H1 (cell line): Measurements from ENCODE around the gene SRXN1. TPM values are rescaled to one million over a fixed set of nuclear protein-coding genes. Genes with fewer than 3 reads are reported as not detected.

Source experiments
- EP300 ChIP-seq, 2 experiments: IDR thresholded peaks; 1 replicate in 1 of 2; 2 replicates in 1 of 2; pipeline ENCODE4 v1.6.1; 2011 to 2012; ENCODE audit warnings: low read depth in 2 of 2, low read length in 2 of 2, mild to moderate bottlenecking in 2 of 2, borderline replicate concordance in 1 of 2, inconsistent platforms in 1 of 2, moderate library complexity in 1 of 2
- polyA plus RNA-seq, 7 experiments: library from polyadenylated mRNA; depleted of rRNA in 3 of 7; stranded (reverse) in 5 of 7; unstranded in 2 of 7; fragments of >200 nt in 5 of 7; fragments of 200-250 nt in 2 of 7; gene quantifications; 1 replicate in 5 of 7; 2 replicates in 1 of 7; 4 replicates in 1 of 7; pipeline versions ENCODE4 v1.2.1 to v1.2.3, GENCODE V29; 2011 to 2013; ENCODE audit warnings: missing spikeins in 2 of 7, mixed read lengths in 2 of 7
- total RNA-seq: library from RNA; stranded (reverse); fragmentation: NEBNext Ultra II Directional; extraction: Animal tissue kit (Norgen Biotek cat#: 25700); gene quantifications from 2 replicates; pipeline ENCODE4 v1.2.1, GENCODE V29; 2021
- TF ChIP-seq, protein P1 (sequence below): fragments of 300-600 bp; sonication (generic); IDR thresholded peaks from 2 replicates; pipeline ENCODE4 v1.7.1; 2012; ENCODE audit warnings: low read length, moderate library complexity, mild to moderate bottlenecking, inconsistent platforms; ENCODE audit not compliant: insufficient replicate concordance

Gene SRXN1
- total and polyA plus RNA-seq, 2 of the 8 experiments (the other 6 are each of a cell fraction or from before 2014, with no cell fraction given), result 12.2 to 15.8 TPM

DNA sequence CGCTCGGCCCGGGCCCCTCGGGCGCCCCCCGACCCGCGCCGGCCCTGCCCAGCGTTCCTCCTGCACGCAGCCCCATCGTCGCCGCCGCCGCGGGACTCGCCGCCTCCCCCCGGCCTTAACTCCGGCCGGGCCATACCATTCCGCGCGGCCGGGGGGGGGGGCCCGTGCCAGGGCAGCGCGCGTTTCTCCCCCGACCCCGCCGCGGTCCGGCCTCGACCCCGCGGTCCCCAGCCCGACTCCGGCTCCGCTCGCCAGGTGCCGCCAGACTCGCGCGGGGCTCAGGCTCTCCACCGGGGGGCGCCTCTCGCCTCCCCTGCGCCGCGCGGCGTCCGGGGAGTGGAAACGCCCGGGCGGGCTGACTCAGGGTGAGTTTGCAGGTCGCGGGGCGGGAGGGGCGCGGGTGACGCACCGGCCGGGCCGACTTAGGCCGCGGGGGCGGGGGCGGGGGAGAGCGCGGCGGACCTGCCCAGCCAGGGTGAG is at the start of gene SRXN1 (continued):
- TF ChIP-seq, protein P1, sequence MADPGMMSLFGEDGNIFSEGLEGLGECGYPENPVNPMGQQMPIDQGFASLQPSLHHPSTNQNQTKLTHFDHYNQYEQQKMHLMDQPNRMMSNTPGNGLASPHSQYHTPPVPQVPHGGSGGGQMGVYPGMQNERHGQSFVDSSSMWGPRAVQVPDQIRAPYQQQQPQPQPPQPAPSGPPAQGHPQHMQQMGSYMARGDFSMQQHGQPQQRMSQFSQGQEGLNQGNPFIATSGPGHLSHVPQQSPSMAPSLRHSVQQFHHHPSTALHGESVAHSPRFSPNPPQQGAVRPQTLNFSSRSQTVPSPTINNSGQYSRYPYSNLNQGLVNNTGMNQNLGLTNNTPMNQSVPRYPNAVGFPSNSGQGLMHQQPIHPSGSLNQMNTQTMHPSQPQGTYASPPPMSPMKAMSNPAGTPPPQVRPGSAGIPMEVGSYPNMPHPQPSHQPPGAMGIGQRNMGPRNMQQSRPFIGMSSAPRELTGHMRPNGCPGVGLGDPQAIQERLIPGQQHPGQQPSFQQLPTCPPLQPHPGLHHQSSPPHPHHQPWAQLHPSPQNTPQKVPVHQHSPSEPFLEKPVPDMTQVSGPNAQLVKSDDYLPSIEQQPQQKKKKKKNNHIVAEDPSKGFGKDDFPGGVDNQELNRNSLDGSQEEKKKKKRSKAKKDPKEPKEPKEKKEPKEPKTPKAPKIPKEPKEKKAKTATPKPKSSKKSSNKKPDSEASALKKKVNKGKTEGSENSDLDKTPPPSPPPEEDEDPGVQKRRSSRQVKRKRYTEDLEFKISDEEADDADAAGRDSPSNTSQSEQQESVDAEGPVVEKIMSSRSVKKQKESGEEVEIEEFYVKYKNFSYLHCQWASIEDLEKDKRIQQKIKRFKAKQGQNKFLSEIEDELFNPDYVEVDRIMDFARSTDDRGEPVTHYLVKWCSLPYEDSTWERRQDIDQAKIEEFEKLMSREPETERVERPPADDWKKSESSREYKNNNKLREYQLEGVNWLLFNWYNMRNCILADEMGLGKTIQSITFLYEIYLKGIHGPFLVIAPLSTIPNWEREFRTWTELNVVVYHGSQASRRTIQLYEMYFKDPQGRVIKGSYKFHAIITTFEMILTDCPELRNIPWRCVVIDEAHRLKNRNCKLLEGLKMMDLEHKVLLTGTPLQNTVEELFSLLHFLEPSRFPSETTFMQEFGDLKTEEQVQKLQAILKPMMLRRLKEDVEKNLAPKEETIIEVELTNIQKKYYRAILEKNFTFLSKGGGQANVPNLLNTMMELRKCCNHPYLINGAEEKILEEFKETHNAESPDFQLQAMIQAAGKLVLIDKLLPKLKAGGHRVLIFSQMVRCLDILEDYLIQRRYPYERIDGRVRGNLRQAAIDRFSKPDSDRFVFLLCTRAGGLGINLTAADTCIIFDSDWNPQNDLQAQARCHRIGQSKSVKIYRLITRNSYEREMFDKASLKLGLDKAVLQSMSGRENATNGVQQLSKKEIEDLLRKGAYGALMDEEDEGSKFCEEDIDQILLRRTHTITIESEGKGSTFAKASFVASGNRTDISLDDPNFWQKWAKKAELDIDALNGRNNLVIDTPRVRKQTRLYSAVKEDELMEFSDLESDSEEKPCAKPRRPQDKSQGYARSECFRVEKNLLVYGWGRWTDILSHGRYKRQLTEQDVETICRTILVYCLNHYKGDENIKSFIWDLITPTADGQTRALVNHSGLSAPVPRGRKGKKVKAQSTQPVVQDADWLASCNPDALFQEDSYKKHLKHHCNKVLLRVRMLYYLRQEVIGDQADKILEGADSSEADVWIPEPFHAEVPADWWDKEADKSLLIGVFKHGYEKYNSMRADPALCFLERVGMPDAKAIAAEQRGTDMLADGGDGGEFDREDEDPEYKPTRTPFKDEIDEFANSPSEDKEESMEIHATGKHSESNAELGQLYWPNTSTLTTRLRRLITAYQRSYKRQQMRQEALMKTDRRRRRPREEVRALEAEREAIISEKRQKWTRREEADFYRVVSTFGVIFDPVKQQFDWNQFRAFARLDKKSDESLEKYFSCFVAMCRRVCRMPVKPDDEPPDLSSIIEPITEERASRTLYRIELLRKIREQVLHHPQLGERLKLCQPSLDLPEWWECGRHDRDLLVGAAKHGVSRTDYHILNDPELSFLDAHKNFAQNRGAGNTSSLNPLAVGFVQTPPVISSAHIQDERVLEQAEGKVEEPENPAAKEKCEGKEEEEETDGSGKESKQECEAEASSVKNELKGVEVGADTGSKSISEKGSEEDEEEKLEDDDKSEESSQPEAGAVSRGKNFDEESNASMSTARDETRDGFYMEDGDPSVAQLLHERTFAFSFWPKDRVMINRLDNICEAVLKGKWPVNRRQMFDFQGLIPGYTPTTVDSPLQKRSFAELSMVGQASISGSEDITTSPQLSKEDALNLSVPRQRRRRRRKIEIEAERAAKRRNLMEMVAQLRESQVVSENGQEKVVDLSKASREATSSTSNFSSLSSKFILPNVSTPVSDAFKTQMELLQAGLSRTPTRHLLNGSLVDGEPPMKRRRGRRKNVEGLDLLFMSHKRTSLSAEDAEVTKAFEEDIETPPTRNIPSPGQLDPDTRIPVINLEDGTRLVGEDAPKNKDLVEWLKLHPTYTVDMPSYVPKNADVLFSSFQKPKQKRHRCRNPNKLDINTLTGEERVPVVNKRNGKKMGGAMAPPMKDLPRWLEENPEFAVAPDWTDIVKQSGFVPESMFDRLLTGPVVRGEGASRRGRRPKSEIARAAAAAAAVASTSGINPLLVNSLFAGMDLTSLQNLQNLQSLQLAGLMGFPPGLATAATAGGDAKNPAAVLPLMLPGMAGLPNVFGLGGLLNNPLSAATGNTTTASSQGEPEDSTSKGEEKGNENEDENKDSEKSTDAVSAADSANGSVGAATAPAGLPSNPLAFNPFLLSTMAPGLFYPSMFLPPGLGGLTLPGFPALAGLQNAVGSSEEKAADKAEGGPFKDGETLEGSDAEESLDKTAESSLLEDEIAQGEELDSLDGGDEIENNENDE, result no peak
- TF ChIP-seq EP300 (IDR thresholded peaks at IDR 0.05; ENCODE audit: borderline replicate concordance in 1 of 2, low read depth in 2 of 2, low read length in 2 of 2), result peak in 1 of 2 experiments; percentile 75; a peak in 1 of 3 replicates
